ENCODE results near the gene INO80.
A peak's percentile ranks its signal among the peaks of the same experiment; 100 is the strongest.

The INO80 gene

GRCh38 chr15:41048852-41049251, 67.2 kb downstream of the INO80 start:
- no peak overlapping the region for H3K4me3 ChIP-seq (ENCODE audit: low read depth, low read length)
- TF ChIP-seq, protein P1, sequence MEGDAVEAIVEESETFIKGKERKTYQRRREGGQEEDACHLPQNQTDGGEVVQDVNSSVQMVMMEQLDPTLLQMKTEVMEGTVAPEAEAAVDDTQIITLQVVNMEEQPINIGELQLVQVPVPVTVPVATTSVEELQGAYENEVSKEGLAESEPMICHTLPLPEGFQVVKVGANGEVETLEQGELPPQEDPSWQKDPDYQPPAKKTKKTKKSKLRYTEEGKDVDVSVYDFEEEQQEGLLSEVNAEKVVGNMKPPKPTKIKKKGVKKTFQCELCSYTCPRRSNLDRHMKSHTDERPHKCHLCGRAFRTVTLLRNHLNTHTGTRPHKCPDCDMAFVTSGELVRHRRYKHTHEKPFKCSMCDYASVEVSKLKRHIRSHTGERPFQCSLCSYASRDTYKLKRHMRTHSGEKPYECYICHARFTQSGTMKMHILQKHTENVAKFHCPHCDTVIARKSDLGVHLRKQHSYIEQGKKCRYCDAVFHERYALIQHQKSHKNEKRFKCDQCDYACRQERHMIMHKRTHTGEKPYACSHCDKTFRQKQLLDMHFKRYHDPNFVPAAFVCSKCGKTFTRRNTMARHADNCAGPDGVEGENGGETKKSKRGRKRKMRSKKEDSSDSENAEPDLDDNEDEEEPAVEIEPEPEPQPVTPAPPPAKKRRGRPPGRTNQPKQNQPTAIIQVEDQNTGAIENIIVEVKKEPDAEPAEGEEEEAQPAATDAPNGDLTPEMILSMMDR (conservative IDR thresholded peaks at IDR 0.05; ENCODE audit: low read depth, low read length) = no peak
- no peak for DNase-seq (ENCODE audit: low read depth)

DNA sequence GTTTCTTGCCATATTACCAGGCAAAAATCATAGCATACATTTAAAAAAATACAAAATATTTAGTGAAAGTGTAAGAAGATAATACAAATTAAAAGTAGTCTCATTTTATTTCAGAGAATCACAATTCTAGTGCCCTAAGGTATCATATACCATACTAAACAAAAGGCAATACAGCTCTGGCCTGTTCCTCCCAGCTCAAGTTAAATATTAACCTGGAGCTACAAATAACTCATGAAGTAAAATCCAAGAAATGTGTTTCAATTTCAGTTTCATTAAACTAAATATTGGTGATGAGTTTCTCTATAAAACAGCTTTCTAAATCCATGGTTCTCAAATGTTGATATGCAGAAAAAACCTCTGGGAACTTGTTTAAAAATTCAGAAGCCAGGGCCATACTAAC, 67.7 kb downstream of the INO80 start:
- TF ChIP-seq, protein P1 (conservative IDR thresholded peaks at IDR 0.05; ENCODE audit: low read depth, low read length) = no peak
- DNase-seq (ENCODE audit: low read depth) = no peak
- H3K4me3 ChIP-seq (ENCODE audit: low read depth, low read length) = no peak overlapping the region

- TF ChIP-seq, protein P1 (conservative IDR thresholded peaks at IDR 0.05; ENCODE audit: low read depth, low read length) = no peak
- no peak for DNase-seq (ENCODE audit: low read depth)
- no peak overlapping the region for H3K4me3 ChIP-seq (ENCODE audit: low read depth, low read length)
Observed at GRCh38 chr15:41047474-41047873, 68.6 kb downstream of the INO80 start.

DNA sequence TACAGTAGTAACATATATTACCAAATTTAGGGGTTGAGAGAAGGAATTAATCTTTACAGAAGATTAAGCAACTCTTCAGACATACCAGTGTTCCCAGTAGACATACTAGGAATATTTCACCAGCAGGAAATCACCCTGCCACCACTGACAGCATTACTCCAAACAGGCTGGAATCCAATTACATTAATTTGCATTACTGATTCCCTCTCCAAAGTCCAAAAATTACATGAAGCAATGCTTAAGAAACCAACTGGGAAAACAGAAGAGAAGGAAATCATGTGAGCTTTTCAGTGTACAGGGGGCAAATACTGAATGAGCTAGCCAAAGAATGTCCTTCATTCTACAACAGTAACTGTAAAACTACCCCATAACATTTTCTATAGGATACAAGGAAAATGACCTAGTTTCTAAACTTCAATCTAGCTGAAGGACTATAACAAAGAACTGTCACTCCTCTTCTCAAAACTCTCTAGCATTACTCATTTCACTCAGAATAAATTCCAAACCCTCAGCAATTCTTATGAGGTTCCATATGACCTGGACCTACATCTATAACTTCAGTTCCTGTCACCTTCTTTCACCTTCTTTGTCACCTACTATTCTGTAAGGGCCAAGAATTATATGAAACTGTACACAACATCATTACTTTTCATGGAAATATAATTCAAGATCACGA, 72.7 kb downstream of the INO80 start:
- TF ChIP-seq, protein P1 (conservative IDR thresholded peaks at IDR 0.05; ENCODE audit: low read depth, low read length) = no peak
- H3K4me3 ChIP-seq (ENCODE audit: low read depth, low read length) = no peak overlapping the region
- peak; percentile 93 for DNase-seq (ENCODE audit: low read depth)

DNA sequence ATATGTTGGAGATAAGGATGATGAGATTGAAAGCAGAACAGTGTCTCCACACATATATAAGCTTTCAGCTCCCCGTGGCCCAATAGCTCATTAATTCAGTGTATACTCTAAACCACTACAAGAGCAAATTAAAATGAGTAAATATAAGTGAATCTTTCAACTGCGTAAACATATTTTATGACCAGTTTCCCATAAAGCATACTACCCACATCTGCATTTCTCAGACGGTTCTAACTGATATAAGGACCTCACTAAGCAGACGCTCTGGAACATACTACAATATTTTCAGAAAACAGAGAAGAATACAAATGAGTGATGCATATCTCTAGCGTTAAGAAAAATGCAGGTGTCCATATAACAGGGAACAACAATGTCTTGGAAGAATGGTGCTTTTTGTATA, 73.2 kb downstream of the INO80 start:
- DNase-seq (ENCODE audit: low read depth) = no peak
- TF ChIP-seq, protein P1 (conservative IDR thresholded peaks at IDR 0.05; ENCODE audit: low read depth, low read length) = no peak
- no peak overlapping the region for H3K4me3 ChIP-seq (ENCODE audit: low read depth, low read length)

DNA sequence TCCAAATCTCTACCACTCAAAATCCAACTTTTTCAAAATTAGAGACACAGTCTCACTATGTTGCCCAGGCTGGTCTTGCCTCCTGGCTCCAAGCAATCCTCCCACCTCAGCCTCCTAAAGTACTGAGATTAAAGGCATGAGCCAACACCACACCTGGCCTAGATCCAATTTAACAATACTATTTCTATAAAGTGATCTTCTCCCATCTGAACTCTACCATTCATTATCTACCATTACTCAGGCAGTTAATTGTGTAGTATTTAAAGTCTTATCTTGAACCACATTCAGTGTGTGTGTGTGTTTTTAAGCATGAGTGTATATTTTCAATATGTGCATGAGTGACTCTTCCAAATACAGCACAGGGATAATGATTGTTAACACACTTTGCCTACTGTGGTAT, 77.0 kb downstream of the INO80 start:
- no peak overlapping the region for H3K4me3 ChIP-seq (ENCODE audit: low read depth, low read length)
- no peak for DNase-seq (ENCODE audit: low read depth)
- TF ChIP-seq, protein P1 (conservative IDR thresholded peaks at IDR 0.05; ENCODE audit: low read depth, low read length) = no peak

GRCh38 chr15:41032079-41032328, 84.1 kb downstream of the INO80 start:
- TF ChIP-seq, protein P1 (conservative IDR thresholded peaks at IDR 0.05; ENCODE audit: low read depth, low read length) = no peak
- no peak for DNase-seq (ENCODE audit: low read depth)
- no peak overlapping the region for H3K4me3 ChIP-seq (ENCODE audit: low read depth, low read length)

All from choroid plexus epithelial cell (primary cell).